Vagina (tissue), 2 donors: ENCODE measurements around the gene CHD8. TPM values are rescaled to one million over a fixed set of nuclear protein-coding genes. Genes with fewer than 3 reads are reported as not detected.

Experiments
- DNase-seq, 2 donors: peaks; one replicate each; pipeline ENCODE4 v3.0.0-alpha.2; 2017; ENCODE audit errors: extremely low spot score in 2 of 2
- H3K27ac ChIP-seq: fragments of 200-600 bp; sonication (generic); one replicate; pipeline ENCODE4 v1.5.1; 2019
- H3K27me3 ChIP-seq: fragments of 200-600 bp; sonication (generic); one replicate; pipeline ENCODE4 v1.5.1; 2019
- H3K36me3 ChIP-seq, 2 donors: fragments of 200-600 bp; sonication (generic); one replicate each; pipeline ENCODE4 v1.5.1; 2017 to 2019
- H3K4me1 ChIP-seq: fragments of 200-600 bp; sonication (generic); one replicate; pipeline ENCODE4 v1.5.1; 2019
- H3K4me3 ChIP-seq, 2 donors: fragments of 200-600 bp; sonication (generic); 1 replicate in 1 of 2; 2 replicates in 1 of 2; pipeline ENCODE4 v1.5.1; 2016 to 2019
- H3K9me3 ChIP-seq: fragments of 200-600 bp; sonication (generic); one replicate; pipeline ENCODE4 v1.5.1; 2019
- CTCF ChIP-seq, 3 experiments: fragments of 450-650 bp in 2 of 3; fragments of 200-600 bp in 1 of 3; sonication (generic) in 1 of 3; IDR thresholded peaks; one replicate each; pipeline ENCODE4 v1.5.1; 2017 to 2019; ENCODE audit warnings: antibody characterized with exemption in 3 of 3, mild to moderate bottlenecking in 2 of 3, moderate library complexity in 2 of 3
- POLR2A ChIP-seq, 2 donors: fragments of 450-650 bp; IDR thresholded peaks; one replicate each; pipeline ENCODE4 v1.6.1; 2017; ENCODE audit warnings: antibody characterized with exemption in 2 of 2, mild to moderate bottlenecking in 2 of 2, moderate library complexity in 2 of 2
- POLR2AphosphoS5 ChIP-seq, 2 donors: sonication (generic); formaldehyde crosslinking; IDR thresholded peaks; one replicate each; pipeline ENCODE4 v1.9.0; 2017; ENCODE audit warnings: antibody characterized with exemption in 2 of 2, mild to moderate bottlenecking in 2 of 2, low read depth in 1 of 2; ENCODE audit not compliant: insufficient read depth in 1 of 2
- intact Hi-C: fragments of 100-400 bp; cut with DNase I; formaldehyde crosslinking; loops from one replicate; pipeline ENCODE4 v1.15.1; 2023
- total RNA-seq: library from RNA; depleted of rRNA; stranded (reverse); fragments of >200 nt; gene quantifications from one replicate; pipeline ENCODE4 v1.2.3, GENCODE V29; 2016

Gene CHD8
- total RNA-seq, 1 donor from 2014 or later: 61.1 TPM

DNA sequence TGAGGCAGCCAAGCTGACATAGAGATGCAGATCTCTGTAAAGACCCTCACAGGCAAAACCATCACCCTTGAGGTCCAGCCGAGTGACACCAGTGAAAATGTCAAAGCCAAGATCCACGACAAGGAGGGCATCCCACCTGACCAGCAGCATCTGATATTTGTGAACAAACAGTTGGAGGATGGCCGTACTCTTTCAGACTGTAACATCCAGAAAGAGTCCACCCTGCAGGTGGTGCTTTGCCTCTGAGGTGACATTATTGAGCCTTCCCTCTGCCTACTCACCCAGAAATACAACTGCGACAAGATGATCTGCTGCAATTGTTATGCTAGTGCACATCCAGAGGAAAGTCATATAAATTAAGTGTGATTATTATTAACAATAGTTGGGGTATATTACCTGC lies 57.0 kb downstream of the CHD8 start:
- no peak for TF ChIP-seq POLR2AphosphoS5 (IDR thresholded peaks at IDR 0.05; ENCODE audit: insufficient read depth in 1 of 2, low read depth in 1 of 2)
- TF ChIP-seq POLR2A (IDR thresholded peaks at IDR 0.05): no peak
- intact Hi-C loops: no loop called here
- Histone ChIP-seq H3K4me3 (no peak overlapping the region), H3K27me3 (no peaks in the 10 kb centered on the region), H3K27ac (no peak overlapping the region), H3K4me1 (no peaks in the 10 kb centered on the region), H3K36me3 (peaks cover 5 to 99% of the 10 kb centered on the region in 2 donors), H3K9me3 (no peaks in the 10 kb centered on the region)
- DNase-seq: no peak

GRCh38 chr14:21395450-21395849 lies 60.5 kb downstream of the CHD8 start:
- TF ChIP-seq POLR2A (IDR thresholded peaks at IDR 0.05) (no peak), POLR2AphosphoS5 (IDR thresholded peaks at IDR 0.05; ENCODE audit: insufficient read depth in 1 of 2, low read depth in 1 of 2) (no peak), CTCF (IDR thresholded peaks at IDR 0.05) (no peak)
- Histone ChIP-seq H3K27ac (no peak overlapping the region), H3K9me3 (no peaks in the 10 kb centered on the region), H3K4me3 (no peak overlapping the region), H3K4me1 (no peaks in the 10 kb centered on the region), H3K27me3 (no peaks in the 10 kb centered on the region), H3K36me3 (peaks cover 6 to 100% of the 10 kb centered on the region in 2 donors)
- no peak for DNase-seq
- intact Hi-C loops: no loop called here

- peaks cover 0 to 31% of the 10 kb centered on the region in 2 donors for H3K36me3 ChIP-seq
- H3K9me3 ChIP-seq: no peaks in the 10 kb centered on the region
- intact Hi-C loops: no loop called here
- H3K4me1 ChIP-seq: peaks cover 37% of the 10 kb centered on the region
- peak overlapping the region; percentile 92 for H3K27ac ChIP-seq
- TF ChIP-seq CTCF (IDR thresholded peaks at IDR 0.05): no peak
- no peak for TF ChIP-seq POLR2A (IDR thresholded peaks at IDR 0.05)
- TF ChIP-seq POLR2AphosphoS5 (IDR thresholded peaks at IDR 0.05; ENCODE audit: insufficient read depth in 1 of 2, low read depth in 1 of 2): no peak
- H3K27me3 ChIP-seq: no peaks in the 10 kb centered on the region
- DNase-seq: no peak
- H3K4me3 ChIP-seq: no peak overlapping the region
These were observed 70.6 kb downstream of the CHD8 start for GRCh38 chr14:21385188-21385904.

DNA sequence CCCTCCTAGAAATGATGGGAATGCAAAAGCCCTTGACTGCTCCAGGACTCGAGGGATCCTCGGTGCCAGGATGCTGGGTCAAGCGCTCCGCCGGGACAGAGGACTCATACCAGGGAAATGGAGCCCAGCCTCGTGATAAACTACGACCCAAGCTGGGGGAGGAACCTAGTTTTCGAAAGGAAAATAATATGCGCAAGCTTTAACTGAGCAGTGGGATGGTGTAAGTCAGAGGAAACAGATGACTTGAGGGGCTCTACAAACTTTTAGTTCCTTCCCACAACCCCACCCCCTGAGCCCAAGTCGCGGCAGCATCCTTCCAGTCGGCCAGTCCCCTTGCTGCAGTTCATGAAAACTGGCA lies 71.5 kb downstream of the CHD8 start:
- Histone ChIP-seq H3K4me1 (peaks cover 40% of the 10 kb centered on the region), H3K9me3 (no peaks in the 10 kb centered on the region), H3K36me3 (peaks cover 0 to 22% of the 10 kb centered on the region in 2 donors), H3K4me3 (peak overlapping the region; percentile 79 to 92), H3K27me3 (no peaks in the 10 kb centered on the region), H3K27ac (peak overlapping the region; percentile 92)
- intact Hi-C loops: no loop called here
- TF ChIP-seq POLR2A (IDR thresholded peaks at IDR 0.05) (no peak), POLR2AphosphoS5 (IDR thresholded peaks at IDR 0.05; ENCODE audit: insufficient read depth in 1 of 2, low read depth in 1 of 2) (no peak), CTCF (IDR thresholded peaks at IDR 0.05) (no peak)
- DNase-seq: no peak

GRCh38 chr14:21383848-21384493 lies 72.0 kb downstream of the CHD8 start, which contains the start of gene SUPT16H:
Gene SUPT16H (minus strand): TSS chr14:21384019. CDS start chr14:21383927, 92 bp downstream.
- H3K4me3 ChIP-seq: peak within 1 kb of the TSS; percentile 79 to 92
- intact Hi-C loops: no loop called here
- H3K9me3 ChIP-seq: no peaks in the 10 kb centered on the region
- peak in 1 of 2 donors; percentile 97 for DNase-seq
- peaks cover 40% of the 10 kb centered on the region for H3K4me1 ChIP-seq
- TF ChIP-seq CTCF (IDR thresholded peaks at IDR 0.05) (no peak), POLR2AphosphoS5 (IDR thresholded peaks at IDR 0.05; ENCODE audit: insufficient read depth in 1 of 2, low read depth in 1 of 2) (peak; percentile 85 to 98)
- peak within 1 kb of the TSS; percentile 92 for H3K27ac ChIP-seq
- H3K27me3 ChIP-seq: no peaks in the 10 kb centered on the region
- peaks cover 0 to 17% of the 10 kb centered on the region in 2 donors for H3K36me3 ChIP-seq
